A204.1 (cell line): ENCODE data around the gene FRMD4B.

ENCODE experiments used
- FAIRE-seq: peaks from 2 replicates; lab custom pipeline; 2012; peaks lifted over from hg19 to GRCh38; lab: Jason Lieb, UNC

FRMD4B gene

DNA sequence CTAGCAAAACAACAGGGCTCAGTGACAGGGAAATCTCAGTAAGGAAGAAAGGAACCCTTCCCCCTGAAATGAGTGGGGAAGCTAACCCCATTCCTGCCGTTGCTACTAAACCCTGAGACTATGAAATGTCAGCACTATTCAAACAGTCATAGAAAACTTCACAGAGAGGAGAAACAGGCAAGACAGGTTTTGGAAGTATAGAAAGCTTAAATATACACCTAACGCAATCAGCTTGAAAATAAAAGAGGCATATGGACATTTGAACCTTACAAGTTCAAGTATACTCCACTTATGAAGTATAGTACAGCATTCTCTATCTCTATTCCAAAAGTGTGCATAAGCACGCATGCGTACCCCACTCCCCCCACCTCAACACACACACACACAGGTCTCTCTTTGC is 17.6 kb upstream of the FRMD4B start:
- FAIRE-seq, result no peak

- FAIRE-seq, result no peak
Measured at GRCh38 chr3:69400683-69401082, 14.8 kb upstream of the FRMD4B start.

GRCh38 chr3:69392850-69393249 is 7.0 kb upstream of the FRMD4B start:
- no peak for FAIRE-seq

DNA sequence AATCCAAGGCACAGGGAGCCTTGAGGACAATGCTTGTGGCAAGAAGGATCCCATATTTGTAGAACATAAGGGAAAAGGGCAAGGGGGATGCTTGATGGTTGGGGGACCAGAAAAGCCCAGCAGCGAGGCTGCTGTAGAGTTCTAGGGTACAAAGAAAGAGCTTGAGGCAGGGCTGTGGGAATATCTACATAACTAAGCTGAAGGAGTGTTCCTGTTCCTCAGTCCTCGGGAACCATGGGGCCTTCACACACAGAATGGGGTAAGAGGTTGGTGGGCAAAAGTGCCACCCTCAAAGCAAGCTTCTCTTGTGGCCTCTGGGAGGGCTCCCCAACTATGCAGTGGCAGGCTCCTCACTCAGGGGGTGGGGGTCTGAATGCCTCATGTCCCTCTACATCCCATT is 6.5 kb upstream of the FRMD4B start:
- FAIRE-seq, result no peak

DNA sequence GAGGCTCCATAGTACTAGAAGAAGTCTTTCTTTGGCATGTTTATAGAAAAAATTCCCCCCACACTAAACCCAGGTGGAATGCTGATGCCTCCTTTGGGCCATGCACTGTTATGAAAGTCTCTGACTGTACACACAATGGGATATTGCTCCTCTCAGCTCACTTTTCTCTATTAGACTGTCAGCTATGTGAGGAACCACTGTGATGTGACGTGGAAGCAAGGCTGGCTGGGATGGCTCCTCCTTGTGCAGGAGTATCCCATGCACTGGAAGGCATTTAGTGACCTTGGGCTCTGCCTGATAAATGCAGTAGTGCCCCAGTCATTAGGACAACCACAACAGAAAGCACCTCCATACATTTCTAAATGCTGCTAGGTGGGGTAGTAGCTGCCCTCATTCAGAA is 5.7 kb upstream of the FRMD4B start:
- FAIRE-seq, result no peak

DNA sequence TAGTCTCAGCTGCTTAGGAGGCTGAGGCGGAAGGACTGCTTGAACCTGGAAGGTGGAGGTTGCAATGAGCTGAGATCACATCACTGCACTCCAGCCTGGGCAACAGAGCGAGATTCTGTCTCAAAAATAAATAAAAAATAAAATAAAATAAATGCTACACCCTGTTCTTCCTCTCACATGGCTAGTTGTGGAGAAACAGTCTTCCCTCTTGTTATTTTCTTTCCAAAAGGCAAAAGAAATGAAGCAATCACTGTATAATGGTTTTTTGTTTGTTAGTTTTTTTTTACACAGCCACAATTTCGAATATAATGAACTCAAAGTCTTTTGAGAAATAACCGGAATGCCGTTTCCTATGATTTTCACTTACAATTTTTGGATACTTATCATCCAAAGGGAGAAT is 4.9 kb upstream of the FRMD4B start:
- no peak for FAIRE-seq

GRCh38 chr3:69389520-69390248 is 3.8 kb upstream of the FRMD4B start:
- FAIRE-seq, result no peak

DNA sequence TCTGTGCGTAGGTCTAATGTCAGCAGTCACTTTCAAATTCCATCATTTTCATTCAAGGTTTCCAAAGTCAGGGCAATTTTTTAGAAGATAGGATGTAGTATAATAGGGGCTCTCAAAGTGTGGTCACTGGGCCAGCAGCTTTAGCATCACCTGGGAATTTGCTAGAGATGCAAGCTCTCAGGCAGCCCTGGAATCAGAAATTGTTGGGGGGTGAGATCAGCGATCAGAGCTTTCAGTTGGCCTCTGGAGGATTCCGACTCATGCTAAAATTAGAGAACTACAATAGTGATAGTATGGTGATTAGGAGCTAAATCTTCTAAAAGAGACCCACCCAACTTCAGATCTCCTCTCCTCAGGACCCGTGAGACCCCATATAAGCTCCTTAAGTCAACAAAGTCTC is 2.4 kb upstream of the FRMD4B start:
- FAIRE-seq, result no peak

GRCh38 chr3:69386556-69387385 is 883 bp upstream of the FRMD4B start:
- no peak for FAIRE-seq

DNA sequence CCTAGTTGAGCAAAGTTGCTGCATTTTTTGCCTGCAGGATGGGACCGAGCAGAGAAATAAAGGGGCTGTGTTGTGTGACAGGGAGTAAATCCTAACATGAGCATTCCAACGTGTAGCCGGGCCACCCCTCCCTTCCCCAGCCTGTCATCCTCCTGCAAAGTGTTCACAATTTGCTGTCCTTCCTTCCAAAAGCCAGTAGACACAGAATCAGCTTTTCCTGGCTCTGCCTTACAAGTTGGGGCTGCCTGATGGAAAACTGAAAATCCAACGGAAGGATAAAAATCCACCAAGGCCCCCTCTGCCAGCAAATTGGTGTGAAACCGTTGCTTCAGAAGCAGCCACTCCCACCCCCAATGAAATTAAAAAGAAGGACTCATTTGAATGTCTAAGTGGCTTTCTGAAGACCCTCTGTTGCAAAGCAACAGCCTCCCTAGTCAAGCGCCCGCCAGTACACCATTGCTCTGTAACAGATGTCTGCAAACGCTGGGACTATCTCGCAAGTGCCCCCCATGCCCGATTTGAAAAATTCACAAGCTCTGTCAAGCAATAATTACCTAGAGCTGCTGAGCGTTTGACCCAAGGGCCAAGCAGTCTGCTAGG is 665 bp downstream of the FRMD4B start:
- FAIRE-seq, result no peak

DNA sequence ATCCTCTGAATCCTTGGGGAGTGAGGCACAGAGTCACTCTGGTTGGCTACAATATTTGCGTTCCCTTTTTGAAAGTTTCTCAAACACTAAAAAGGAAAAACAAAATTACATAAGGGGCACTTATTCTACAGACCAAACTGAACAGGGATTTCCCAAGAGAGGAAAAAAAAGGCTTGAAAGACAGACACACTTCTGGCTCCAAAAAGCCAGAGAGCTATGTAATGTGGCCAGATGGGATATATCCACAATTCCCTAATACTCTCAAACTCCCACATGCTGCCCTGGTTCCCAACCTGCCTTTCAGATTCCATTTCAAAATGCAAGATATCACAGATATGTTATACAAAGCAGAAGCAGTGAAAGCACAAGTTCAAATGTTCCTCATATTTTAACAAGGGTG is 1.6 kb downstream of the FRMD4B start:
- no peak for FAIRE-seq

DNA sequence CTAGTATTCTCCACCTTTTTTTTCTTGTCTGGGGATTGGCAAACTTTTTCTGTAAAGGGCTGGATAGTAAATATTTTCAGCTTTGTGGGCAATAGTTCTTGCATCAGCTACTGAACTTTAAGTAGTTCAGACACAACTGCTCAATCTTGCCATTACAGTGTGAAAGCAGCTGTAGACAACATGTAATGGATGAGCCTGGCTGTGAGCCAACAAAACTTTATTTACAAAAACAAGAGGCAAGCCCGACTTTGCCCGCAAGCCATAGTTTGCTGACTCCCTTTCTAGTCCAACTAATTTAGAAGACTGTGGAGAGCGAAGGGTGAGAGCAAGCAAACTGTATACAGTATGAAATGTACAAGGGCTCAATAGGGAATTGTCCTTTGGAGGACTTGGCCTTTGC is 6.2 kb downstream of the FRMD4B start:
- FAIRE-seq, result no peak

DNA sequence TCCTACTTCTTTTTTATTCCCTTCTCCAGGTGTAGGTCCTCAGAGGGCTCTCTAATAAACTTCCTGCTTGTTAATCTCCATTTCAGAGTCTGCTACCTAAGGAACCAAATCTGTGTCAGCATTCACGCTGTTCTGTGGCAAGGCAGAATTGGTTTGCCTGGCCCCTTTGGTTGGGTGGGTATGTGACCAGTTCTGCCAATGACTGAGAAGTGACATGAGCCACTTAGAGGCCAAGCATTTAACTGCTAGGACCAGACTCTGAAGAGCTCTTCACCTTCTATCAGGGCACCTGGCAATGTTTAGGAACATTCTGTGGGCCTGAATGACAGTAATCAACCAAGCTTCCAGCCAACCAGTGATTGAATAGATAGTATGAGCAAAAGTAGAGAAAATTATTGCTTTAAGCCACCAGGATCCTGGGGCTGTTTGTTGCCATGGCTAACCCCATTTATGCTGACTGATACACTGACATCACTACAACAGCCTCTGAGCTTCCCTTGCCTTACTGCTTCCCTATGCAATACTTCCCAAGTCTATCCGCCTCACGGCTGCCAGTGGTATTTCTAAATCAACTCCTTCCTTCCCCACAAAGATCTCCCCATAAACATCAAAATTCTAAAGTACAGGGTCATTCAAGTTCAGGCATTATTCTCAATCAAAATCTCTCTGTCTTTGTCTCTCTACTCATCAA is 7.6 kb downstream of the FRMD4B start:
- FAIRE-seq, result no peak

DNA sequence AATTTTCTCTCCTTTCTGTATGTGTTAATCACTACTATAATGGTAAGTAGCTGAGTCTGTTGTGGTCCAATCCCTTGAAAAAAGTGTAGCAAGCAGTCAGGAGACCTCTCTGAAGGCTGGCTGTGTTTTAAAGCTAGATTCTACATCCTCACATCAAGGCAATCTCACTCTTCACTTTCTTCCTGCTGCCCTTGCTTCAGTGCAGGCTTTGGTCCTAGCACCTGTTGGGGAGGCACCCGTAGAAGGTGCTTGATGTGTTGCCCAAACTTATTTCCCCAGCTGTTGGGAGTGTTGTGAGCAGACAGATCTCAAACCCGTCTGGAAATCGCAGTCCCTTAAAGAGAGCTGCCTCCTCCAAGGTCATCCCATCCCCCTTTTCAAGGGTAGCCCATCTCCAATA is 8.6 kb downstream of the FRMD4B start:
- FAIRE-seq, result no peak

DNA sequence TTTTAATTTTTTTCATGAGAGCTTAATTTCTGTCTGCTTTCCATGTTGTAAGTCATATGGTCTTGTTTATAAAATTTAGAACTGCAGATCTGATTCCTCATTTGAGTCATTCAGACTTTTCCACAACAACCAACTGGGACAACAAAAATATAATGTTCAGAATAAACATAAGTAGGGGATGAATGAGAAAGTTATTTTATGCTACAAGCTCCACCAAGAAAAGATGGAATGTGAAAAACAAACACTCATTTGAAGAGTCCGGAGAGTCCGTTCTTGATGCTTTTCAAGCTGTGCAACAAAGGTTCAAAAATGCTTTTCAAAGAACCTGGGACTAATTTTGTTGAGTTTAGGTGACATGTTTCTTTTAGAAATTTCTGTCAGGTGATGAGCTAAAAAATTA is 9.2 kb downstream of the FRMD4B start:
- FAIRE-seq, result no peak

DNA sequence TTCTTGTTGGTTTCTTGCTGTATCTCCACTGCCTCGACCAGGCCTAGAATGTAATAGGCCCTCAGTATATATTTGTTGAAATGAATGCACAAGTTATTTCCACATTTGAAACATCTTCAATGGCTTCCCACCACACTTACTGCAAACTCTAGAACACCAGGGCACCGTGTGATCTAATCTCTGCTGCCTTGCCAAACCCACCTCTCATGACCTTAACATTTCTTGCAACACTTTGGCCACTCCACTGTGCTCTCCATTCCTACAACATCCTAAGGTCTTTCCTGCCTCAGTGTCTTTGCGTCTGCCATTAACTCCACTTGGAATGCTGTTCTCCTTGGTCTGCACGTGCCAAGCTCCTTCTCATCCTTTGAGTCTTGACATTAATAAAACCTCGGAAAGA is 14.1 kb downstream of the FRMD4B start:
- FAIRE-seq, result no peak

DNA sequence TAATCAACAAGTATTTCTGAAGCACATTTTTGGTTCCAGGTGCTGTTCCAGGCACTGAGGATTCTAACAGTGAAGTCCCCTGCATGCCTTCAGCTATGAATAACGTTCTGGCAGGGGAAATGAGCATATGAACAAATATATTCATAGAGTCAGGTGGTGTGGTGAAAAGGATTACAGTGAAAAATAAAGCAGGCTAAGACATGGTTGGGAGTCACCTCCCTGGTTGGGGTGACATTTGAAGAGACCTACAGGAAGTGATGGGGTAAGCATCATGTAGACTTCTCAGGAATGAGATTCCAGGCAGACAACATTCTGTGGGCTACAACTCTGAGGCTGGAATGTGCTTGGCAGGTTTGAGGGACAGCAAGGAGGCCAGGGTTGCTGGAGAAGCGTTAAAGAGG is 15.0 kb downstream of the FRMD4B start:
- FAIRE-seq, result no peak

DNA sequence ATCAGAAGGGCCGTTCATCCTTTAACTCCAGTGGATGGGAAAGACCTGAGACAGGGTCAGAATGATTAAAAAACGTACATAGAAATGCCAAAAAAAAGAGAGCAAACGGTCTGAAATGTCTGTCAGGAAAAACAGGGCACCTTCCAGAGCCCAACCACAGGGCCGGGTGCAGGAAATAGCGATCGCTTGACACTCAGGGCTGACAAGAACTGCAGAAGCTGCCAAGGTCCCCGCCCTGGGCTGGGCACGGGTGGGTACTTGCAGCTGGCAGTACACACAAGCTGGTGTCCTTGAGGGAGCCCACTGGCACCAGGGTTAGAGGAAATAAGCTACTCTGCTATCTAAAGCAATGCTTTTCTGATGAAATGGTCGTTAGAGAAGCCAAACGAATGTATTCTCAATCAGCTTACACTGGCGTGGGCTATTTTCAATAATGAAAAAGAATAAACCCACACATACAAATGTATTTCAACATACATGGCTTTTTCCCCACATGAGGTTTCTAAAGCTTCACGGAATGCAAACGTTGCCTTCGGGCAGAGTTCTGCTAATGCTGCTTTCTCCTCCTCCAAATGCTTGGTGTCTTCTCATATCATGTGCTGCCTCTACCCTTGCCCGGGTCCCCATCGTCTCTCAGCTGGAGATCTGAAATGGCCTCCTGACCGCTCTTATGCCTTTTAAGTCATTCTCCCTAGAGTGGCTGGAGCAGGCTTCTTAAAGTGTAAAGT is 15.6 kb downstream of the FRMD4B start:
- no peak for FAIRE-seq

DNA sequence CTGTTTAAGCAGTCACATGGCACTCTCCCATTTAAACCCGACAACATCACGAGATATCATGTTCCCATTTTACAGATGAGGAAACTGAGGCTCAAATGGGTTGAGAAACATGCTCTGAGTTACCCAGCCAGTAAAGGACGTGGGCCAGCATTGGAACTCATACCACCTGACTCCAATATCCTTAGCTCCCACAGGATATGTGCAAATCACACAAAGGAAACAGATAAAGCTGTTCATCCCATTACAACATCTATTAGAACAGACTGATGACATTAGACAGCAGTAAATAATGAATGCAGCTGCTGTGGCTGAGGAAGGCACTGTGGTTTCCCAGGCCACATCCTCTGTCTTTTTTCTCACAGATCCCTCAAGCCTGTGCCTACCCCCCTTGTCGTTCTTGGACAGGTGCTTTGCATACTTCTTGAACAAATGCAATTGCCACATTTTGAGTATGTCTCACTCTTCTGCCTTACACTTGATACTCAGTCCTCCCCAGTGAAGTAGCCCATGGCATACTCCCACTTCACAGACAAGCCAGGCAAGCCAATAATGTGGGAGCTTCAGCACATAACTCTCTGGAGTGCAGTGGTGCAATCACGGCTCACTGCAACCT is 17.7 kb downstream of the FRMD4B start:
- FAIRE-seq, result no peak

GRCh38 chr3:69367586-69367985 is 18.3 kb downstream of the FRMD4B start:
- FAIRE-seq, result no peak

DNA sequence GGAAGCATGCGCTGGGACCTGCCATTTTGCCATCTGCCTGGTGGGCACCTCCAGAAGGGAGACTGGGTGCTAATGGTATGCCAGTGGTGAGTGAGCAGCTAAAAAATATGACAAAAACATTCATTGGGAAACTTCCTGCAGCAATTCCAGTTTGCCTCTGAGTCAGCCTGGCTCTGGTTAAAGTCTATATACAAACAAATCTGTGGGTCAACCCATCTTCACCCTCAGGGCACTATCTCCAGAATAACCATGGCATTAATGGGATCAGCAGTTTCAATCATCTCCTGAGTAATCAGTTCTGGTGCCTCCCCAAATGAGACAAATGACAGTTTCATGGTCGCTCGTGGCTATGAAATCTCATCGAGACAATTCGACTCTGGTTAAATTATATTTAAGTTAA is 21.5 kb downstream of the FRMD4B start:
- no peak for FAIRE-seq

DNA sequence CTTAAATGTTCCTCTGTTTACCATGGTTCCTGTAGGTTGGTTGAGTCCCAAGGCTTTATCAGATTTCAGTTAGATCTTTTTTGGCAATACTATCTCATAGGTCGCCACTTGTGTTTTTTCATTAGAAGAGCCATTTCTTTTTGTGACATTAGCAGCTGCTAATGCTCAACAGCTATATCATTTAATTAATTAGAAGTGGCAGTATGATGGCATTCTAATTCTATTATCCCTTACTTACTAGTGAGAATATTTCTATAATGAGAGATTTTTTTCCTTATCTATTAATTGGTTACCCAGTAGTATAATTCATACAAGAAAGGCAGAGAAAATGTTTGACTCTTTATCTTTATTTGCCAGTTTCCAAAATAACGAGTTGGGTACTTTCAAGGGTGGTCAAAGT is 25.2 kb downstream of the FRMD4B start:
- FAIRE-seq, result no peak
